NCI-H187 (cell line): ENCODE data around the gene NANS.
"Not testable (repeated sequence)": the region's sequence is repeated elsewhere in the genome, so short reads cannot be mapped to it uniquely, and the experiment has no call there.

Experiments used
- DNase-seq, 2 experiments: peaks; one replicate each; lab custom pipeline; 2025; lab: John Stamatoyannopoulos, UW

NANS gene

GRCh38 chr9:98078895-98079294, 22.4 kb downstream of the NANS start:
- no peak for DNase-seq

GRCh38 chr9:98080326-98080725, 23.8 kb downstream of the NANS start:
- no peak for DNase-seq

- no peak for DNase-seq
Observed at GRCh38 chr9:98080780-98081179, 24.2 kb downstream of the NANS start.

GRCh38 chr9:98081477-98082219, 25.1 kb downstream of the NANS start:
- DNase-seq, result no peak

GRCh38 chr9:98083061-98083501, 26.5 kb downstream of the NANS start:
- peak in 1 of 2 experiments; percentile 31 for DNase-seq

- no peak for DNase-seq
Observed at GRCh38 chr9:98083566-98084183, 27.1 kb downstream of the NANS start.

GRCh38 chr9:98084396-98084795, 27.9 kb downstream of the NANS start:
- no peak for DNase-seq

GRCh38 chr9:98085058-98085457, 28.5 kb downstream of the NANS start:
- DNase-seq, result no peak

GRCh38 chr9:98085944-98086343, 29.4 kb downstream of the NANS start:
- peak in 1 of 2 experiments; percentile 14 for DNase-seq

- no peak for DNase-seq
Observed at GRCh38 chr9:98086461-98086860, 29.9 kb downstream of the NANS start.

- DNase-seq, result no peak
Observed at GRCh38 chr9:98087420-98088354, 31.2 kb downstream of the NANS start.

- DNase-seq, result not testable (repeated sequence)
Observed at GRCh38 chr9:98090674-98091073, 34.1 kb downstream of the NANS start.

- DNase-seq, result no peak
Observed at GRCh38 chr9:98091735-98092612, 35.4 kb downstream of the NANS start.

GRCh38 chr9:98092613-98092931, 36.0 kb downstream of the NANS start:
- DNase-seq, result no peak

- no peak for DNase-seq
Observed at GRCh38 chr9:98094316-98094715, 37.8 kb downstream of the NANS start.

GRCh38 chr9:98094851-98095250, 38.3 kb downstream of the NANS start:
- no peak for DNase-seq

- DNase-seq, result no peak
Observed at GRCh38 chr9:98095401-98095800, 38.9 kb downstream of the NANS start.

GRCh38 chr9:98096091-98096490, 39.6 kb downstream of the NANS start:
- DNase-seq, result no peak

- no peak for DNase-seq
Observed at GRCh38 chr9:98097836-98098235, 41.3 kb downstream of the NANS start.

GRCh38 chr9:98099346-98099745, 42.8 kb downstream of the NANS start:
- no peak for DNase-seq

GRCh38 chr9:98099898-98100297, 43.4 kb downstream of the NANS start:
- DNase-seq, result peak; percentile 30 to 37

- no peak for DNase-seq
Observed at GRCh38 chr9:98100456-98100855, 43.9 kb downstream of the NANS start.
